SK-N-SH (cell line): ENCODE measurements around the gene PCDHB7. TPM values are rescaled to one million over a fixed set of nuclear protein-coding genes. Genes with fewer than 3 reads are reported as not detected.
"Not testable (repeated sequence)": the region's sequence is repeated elsewhere in the genome, so short reads cannot be mapped to it uniquely, and the experiment has no call there.

Experiments
- CTCF ChIA-PET: fragments of 300-600, 350-600 bp; formaldehyde crosslinking; extraction: SDS; loops from one replicate; lab custom pipeline; 2021; lab: Yijun Ruan, JAX
- POLR2A ChIA-PET: fragments of 350-600 bp; sonication (Branson Sonifier 250); formaldehyde crosslinking; extraction: SDS; loops from one replicate; lab custom pipeline; 2020; ENCODE audit warnings: antibody characterized with exemption, inconsistent platforms; lab: Yijun Ruan, JAX
- DNase-seq: peaks from one replicate; pipeline ENCODE4 v3.0.0; 2012
- H2AFZ ChIP-seq: fragments of 200-600 bp; sonication (generic); 2 replicates; pipeline ENCODE4 v1.8.1; 2016; ENCODE audit warnings: antibody characterized with exemption, mild to moderate bottlenecking, low read depth
- H3F3A ChIP-seq: fragments of 200-600 bp; sonication (generic); replicated peaks from 2 replicates; pipeline ENCODE3; 2016; ENCODE audit warnings: antibody characterized with exemption, mild to moderate bottlenecking; ENCODE audit not compliant: insufficient read depth
- H3K27ac ChIP-seq, 2 experiments: fragments of 200-500 bp in 1 of 2; fragments of 200-600 bp in 1 of 2; sonication (Bioruptor generic) in 1 of 2; sonication (generic), shearing (Covaris generic) in 1 of 2; 2 replicates each; pipeline versions ENCODE4 v1.5.1 to v1.6.1; 2014 to 2016; ENCODE audit warnings: low read depth in 2 of 2, inconsistent platforms in 1 of 2, low read length in 1 of 2, mild to moderate bottlenecking in 1 of 2, mixed read lengths in 1 of 2
- H3K27me3 ChIP-seq: fragments of 200-600 bp; sonication (generic), shearing (Covaris generic); 2 replicates; pipeline ENCODE4 v1.6.1; 2016; ENCODE audit warnings: mixed run types; ENCODE audit not compliant: insufficient read depth
- H3K36me3 ChIP-seq, 2 experiments: fragments of 200-500 bp in 1 of 2; fragments of 200-600 bp in 1 of 2; sonication (Bioruptor generic) in 1 of 2; sonication (generic) in 1 of 2; replicated peaks in 1 of 2; 2 replicates each; pipeline versions ENCODE3 to v1.5.1; 2014 to 2016; ENCODE audit warnings: low read length in 1 of 2, mild to moderate bottlenecking in 1 of 2; ENCODE audit not compliant: insufficient read depth in 2 of 2, control insufficient read depth in 1 of 2
- H3K4me1 ChIP-seq, 2 experiments: fragments of 200-500 bp in 1 of 2; fragments of 200-600 bp in 1 of 2; sonication (Bioruptor generic) in 1 of 2; sonication (generic), shearing (Covaris generic) in 1 of 2; 2 replicates each; pipeline versions ENCODE4 v1.5.1 to v1.6.1; 2014 to 2016; ENCODE audit warnings: low read depth in 1 of 2, low read length in 1 of 2, mixed run types in 1 of 2; ENCODE audit not compliant: insufficient read depth in 2 of 2, control insufficient read depth in 1 of 2
- H3K4me2 ChIP-seq: fragments of 200-600 bp; sonication (generic), shearing (Covaris generic); 2 replicates; pipeline ENCODE4 v1.6.1; 2017; ENCODE audit warnings: mixed run types
- H3K4me3 ChIP-seq, 2 experiments: fragments of 200-500 bp in 1 of 2; fragments of 200-600 bp in 1 of 2; sonication (Bioruptor generic) in 1 of 2; sonication (generic), shearing (Covaris generic) in 1 of 2; 2 replicates each; pipeline versions ENCODE4 v1.5.1 to v1.8.1; 2014 to 2016; ENCODE audit warnings: low read depth in 2 of 2, inconsistent platforms in 1 of 2, low read length in 1 of 2, mild to moderate bottlenecking in 1 of 2, mixed read lengths in 1 of 2, moderate library complexity in 1 of 2
- H3K79me2 ChIP-seq: fragments of 200-600 bp; sonication (generic); 2 replicates; pipeline ENCODE4 v1.8.1; 2017; ENCODE audit warnings: mild to moderate bottlenecking; ENCODE audit not compliant: insufficient read depth
- H3K9ac ChIP-seq: fragments of 200-600 bp; sonication (generic); 2 replicates; pipeline ENCODE4 v1.6.1; 2017; ENCODE audit warnings: mixed run types
- H3K9me2 ChIP-seq: fragments of 200-600 bp; sonication (generic); 2 replicates; pipeline ENCODE4 v1.6.1; 2017; ENCODE audit warnings: mixed run types
- H3K9me3 ChIP-seq: fragments of 200-600 bp; sonication (generic); 2 replicates; pipeline ENCODE4 v1.6.1; 2017; ENCODE audit warnings: mixed run types, mild to moderate bottlenecking, moderate library complexity
- H4K20me1 ChIP-seq: fragments of 200-600 bp; sonication (generic); 2 replicates; pipeline ENCODE4 v1.6.1; 2017; ENCODE audit warnings: mild to moderate bottlenecking, mixed run types; ENCODE audit not compliant: insufficient read depth
- CHD2 ChIP-seq: fragments of 150-350 bp; IDR thresholded peaks from 2 replicates; pipeline ENCODE4 v1.6.1; 2018; ENCODE audit warnings: low read length; ENCODE audit not compliant: partially characterized antibody
- CTCF ChIP-seq: fragments of 200-600 bp; sonication (generic); IDR thresholded peaks from 2 replicates; pipeline ENCODE4 v1.6.1; 2017; ENCODE audit warnings: antibody characterized with exemption, mild to moderate bottlenecking, moderate library complexity
- ELF1 ChIP-seq: IDR thresholded peaks from 2 replicates; pipeline ENCODE4 v1.4.0; 2012
- FOXJ3 ChIP-seq: sonication (generic); formaldehyde crosslinking; IDR thresholded peaks from 2 replicates; pipeline ENCODE4 v1.5.1; 2020; ENCODE audit warnings: mild to moderate bottlenecking, missing genetic modification reagents
- GATA2 ChIP-seq: sonication (generic); formaldehyde crosslinking; IDR thresholded peaks from 2 replicates; pipeline ENCODE4 v1.5.0; 2020; ENCODE audit warnings: mild to moderate bottlenecking, missing genetic modification reagents
- MAX ChIP-seq: IDR thresholded peaks from 2 replicates; pipeline ENCODE4 v1.4.0; 2012; ENCODE audit warnings: low read depth
- MXI1 ChIP-seq: IDR thresholded peaks from 2 replicates; pipeline ENCODE4 v1.6.1; 2012; ENCODE audit warnings: mild to moderate bottlenecking, low read depth, low read length, improper control_type of control experiment
- PBX3 ChIP-seq: IDR thresholded peaks from 2 replicates; pipeline ENCODE4; 2012
- RCOR1 ChIP-seq: fragments of 150-350 bp; IDR thresholded peaks from 2 replicates; pipeline ENCODE4 v1.6.1; 2017; ENCODE audit warnings: antibody characterized with exemption, low read length
- TAF1 ChIP-seq: IDR thresholded peaks from 2 replicates; pipeline ENCODE4 v1.6.1; 2012; ENCODE audit warnings: low read depth, mild to moderate bottlenecking, low read length, moderate library complexity, borderline replicate concordance
- WGBS: methylation state at CpG from one replicate; pipeline ENCODE4 v1.1.6; 2017; ENCODE audit warnings: low lambda C conversion rate; 5-methylcytosine and 5-hydroxymethylcytosine counted together
- polyA plus RNA-seq, 3 experiments: library from polyadenylated mRNA; depleted of rRNA; stranded (reverse); fragments of >200 nt; gene quantifications; 2 replicates each; pipeline ENCODE4 v1.2.3, GENCODE V29; 2012

The PCDHB7 gene
- polyA plus RNA-seq, 1 of the 3 experiments (the other 2 are of a cell fraction): 1.7 TPM

- POLR2A ChIA-PET, H3K4me1 ChIP-seq, H3K27me3 ChIP-seq, H3K36me3 ChIP-seq, DNase-seq, H3K9me2 ChIP-seq, H3F3A ChIP-seq, H4K20me1 ChIP-seq, H3K4me3 ChIP-seq, H2AFZ ChIP-seq, H3K9me3 ChIP-seq, H3K27ac ChIP-seq, H3K4me2 ChIP-seq, H3K9ac ChIP-seq, H3K79me2 ChIP-seq: not testable (repeated sequence)
- CTCF ChIA-PET: interaction anchor here (3.9 kb wide), 1 partner anchor 370 kb away, joined by 15 read pairs; no protein-coding TSS in a partner anchor
- no CpG with 5 or more reads among the region's 37 CpGs for WGBS
These were observed 21.9 kb downstream of the PCDHB7 start for GRCh38 chr5:141194332-141194731.

GRCh38 chr5:141196363-141196762 is 23.9 kb downstream of the PCDHB7 start:
- Histone ChIP-seq H3K79me2 (no peaks in the 10 kb centered on the region), H4K20me1 (no peaks in the 10 kb centered on the region), H3K4me3 (no peak overlapping the region), H3K27ac (no peak overlapping the region), H3K4me2 (no peak overlapping the region), H3K36me3 (no peaks in the 10 kb centered on the region), H2AFZ (no peak overlapping the region), H3K9me3 (peaks cover 9% of the 10 kb centered on the region), H3K9ac (no peak overlapping the region), H3F3A (no peaks in the 10 kb centered on the region), H3K27me3 (no peaks in the 10 kb centered on the region), H3K4me1 (no peaks in the 10 kb centered on the region), H3K9me2 (no peaks in the 10 kb centered on the region)
- TF ChIP-seq PBX3: no peak
- TF ChIP-seq RCOR1: no peak
- TF ChIP-seq CTCF: no peak
- TF ChIP-seq CHD2: no peak
- TF ChIP-seq FOXJ3 (CRISPR knock-in tag): no peak
- no peak for TF ChIP-seq ELF1
- no peak for TF ChIP-seq MAX
- no peak for TF ChIP-seq GATA2 (CRISPR knock-in tag)
- no peak for TF ChIP-seq MXI1
- TF ChIP-seq TAF1: no peak
- 9% methylated on average over 3 of the region's 3 CpGs for WGBS
- CTCF ChIA-PET: interaction anchor here (1.0 to 3.9 kb wide), 6 partner anchors 9 to 368 kb away, joined by 3 to 15 read pairs (median 4); partner anchors contain the start of genes PCDHB16 and PCDHB9
- POLR2A ChIA-PET: no interaction called here
- DNase-seq: no peak
